H54 (cell line): ENCODE data around the gene DLD.
"Not testable (repeated sequence)": the region's sequence is repeated elsewhere in the genome, so short reads cannot be mapped to it uniquely, and the experiment has no call there.

Experiments
- DNase-seq: peaks from one replicate; pipeline ENCODE4 v3.0.0; 2011; ENCODE audit warnings: low spot score, mixed read lengths; ENCODE audit not compliant: insufficient read length
- FAIRE-seq: peaks from 3 replicates; lab custom pipeline; 2011; peaks lifted over from hg19 to GRCh38; lab: Jason Lieb, UNC
- POLR2A ChIP-seq: IDR thresholded peaks from 2 replicates; pipeline ENCODE4 v1.6.1; 2011; ENCODE audit warnings: low read depth, mild to moderate bottlenecking, low read length

Gene DLD

DNA sequence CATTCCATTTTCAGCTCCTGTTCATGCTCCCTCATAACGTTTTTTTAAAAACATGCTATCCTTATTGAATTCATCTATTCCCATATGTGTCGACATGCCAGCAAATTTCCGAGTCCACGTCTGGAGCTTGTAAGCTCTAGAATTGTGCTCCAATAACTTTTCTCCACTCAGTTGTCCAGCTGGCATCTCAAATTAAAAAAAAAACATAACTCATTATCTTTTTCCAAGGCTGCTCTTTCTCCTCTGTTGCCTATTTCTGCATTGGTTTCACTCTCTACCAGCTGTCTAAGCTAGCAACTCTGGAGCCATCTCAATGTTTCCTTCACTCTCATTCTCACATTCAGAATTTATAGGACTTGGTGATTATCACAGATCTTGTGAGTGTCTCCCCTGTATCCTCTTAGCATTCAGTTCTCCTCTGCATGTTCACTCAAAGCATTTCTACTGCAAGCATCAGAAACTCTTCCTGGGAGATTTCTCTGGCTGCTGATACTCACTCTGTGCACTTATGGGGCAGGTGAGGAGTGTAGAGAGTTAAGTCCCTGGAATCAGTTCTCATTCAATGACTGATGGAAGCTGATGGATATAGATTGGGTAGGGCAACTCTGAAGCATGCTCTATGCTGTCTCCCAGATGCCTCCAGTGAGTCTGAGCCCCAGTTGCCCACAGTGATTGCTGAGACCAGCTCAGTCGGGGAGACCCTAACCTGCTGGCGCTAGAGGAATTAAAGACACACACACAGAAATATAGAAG, 6.7 kb upstream of the DLD start:
- FAIRE-seq (no peak), DNase-seq (no peak)
- no peak for TF ChIP-seq POLR2A

GRCh38 chr7:107887827-107888226, 3.2 kb upstream of the DLD start:
- not testable (repeated sequence) for FAIRE-seq, DNase-seq

DNA sequence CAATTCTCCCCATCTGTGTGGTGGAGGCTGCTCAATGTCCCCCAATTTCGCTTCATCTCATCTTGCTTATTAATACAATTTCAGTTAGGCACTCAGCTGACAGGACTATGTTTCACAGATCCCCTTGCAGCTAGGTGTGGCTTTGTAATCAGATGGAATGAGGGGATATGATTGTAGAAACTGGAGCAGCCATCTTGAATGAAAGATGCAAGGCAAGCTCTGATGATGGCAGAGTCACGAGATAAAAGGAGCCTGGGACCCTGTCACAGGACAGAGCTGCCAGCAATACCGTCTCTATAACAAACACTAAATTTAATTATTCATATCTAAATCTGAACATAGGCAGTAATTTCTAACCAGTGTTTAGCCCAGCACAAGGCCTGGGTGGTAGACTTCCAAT, 991 bp upstream of the DLD start:
- no peak for DNase-seq
- TF ChIP-seq POLR2A = no peak
- FAIRE-seq = no peak

- no peak for DNase-seq
- no peak for TF ChIP-seq POLR2A
- no peak for FAIRE-seq
Measured at GRCh38 chr7:107890493-107890961, 456 bp upstream of the DLD start.

DNA sequence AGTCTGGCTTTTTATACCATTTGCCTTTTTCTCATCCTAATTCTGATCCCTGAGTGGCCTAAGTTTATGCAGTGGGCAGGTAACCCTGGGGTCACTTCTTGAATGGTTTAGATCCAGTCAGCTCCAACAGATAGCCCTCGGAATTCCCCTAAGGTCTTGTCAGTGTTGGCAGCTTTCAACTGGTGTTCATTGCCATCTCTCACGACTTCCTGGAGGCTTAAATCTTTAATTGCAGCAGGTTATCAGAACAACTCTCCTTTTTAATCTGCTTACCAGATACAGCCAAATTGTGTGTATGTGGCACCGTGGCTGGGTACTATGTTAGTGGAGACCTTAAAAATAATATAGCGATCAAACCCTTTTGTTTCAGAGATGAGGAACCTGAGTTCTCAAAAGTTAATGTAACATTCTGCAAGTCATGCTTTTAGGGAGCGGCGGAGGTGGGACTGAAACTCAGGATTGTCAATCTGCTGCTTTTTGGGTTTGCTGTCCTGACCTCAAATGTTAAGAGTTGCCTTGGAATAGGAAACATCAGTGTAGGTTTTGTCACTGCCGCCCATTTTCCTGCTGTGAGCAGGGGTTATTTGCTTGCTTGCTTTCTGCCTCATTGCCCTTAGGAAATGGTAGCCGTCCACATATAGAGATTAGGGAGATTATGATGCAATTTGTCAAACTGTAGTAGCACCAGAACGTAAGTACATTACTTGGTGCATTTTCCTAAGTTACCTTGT, 818 bp downstream of the DLD start:
- DNase-seq (no peak), FAIRE-seq (no peak)
- no peak for TF ChIP-seq POLR2A

- not testable (repeated sequence) for FAIRE-seq, DNase-seq
Measured at GRCh38 chr7:107892367-107892741, 1.4 kb downstream of the DLD start.

DNA sequence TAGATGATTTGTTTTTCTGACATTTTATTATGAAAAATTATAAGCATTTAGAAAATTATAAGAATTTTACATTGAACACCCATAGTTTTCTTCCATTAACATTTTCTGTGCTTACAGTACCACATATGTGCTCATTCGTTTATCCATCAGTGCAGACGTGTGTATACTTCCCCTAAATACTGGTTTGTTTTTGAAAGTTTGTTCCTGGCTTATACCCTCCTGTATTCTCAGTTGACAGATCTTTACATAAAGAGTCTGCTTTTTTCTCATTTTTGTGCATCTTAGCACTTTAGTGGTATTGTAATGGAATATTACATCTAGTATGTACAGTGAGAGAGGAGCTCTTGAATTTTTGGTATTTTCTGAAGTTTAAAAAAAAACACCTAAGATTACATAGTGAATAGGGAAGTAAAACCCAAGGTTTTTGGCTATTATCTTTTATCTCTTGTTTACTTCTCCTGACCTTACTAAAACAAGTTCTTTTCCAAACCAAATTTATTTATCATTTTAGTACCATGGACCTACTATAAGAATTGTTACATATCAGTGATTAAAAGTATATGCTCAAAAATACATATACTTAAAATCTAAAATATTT, 8.1 kb downstream of the DLD start:
- DNase-seq (no peak), FAIRE-seq (no peak)
- TF ChIP-seq POLR2A = no peak

DNA sequence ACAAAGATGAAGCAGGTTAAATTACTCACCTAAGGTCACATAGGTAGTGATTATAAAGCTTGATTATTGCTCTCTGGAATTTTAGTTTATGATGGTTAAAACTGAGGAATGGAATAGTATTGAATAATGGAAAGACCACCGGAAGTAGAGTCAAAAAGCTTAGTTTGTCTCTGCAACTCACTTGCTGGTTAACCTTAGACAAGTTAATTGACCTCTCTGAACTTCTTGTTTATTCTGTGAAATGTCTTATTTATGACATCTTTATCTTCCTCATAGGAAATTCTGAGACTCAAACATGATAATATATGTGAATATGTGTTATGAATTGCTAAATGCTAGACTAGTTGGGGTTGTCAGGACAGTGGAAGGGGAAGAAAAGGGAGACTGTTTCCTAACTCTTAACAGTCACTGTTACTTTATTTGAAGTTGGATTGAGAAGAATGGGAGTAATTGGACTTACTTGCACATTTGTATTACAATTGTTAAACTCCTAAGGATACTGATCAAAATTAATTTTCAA, 9.6 kb downstream of the DLD start:
- DNase-seq = no peak
- peak; percentile 68 for FAIRE-seq
- TF ChIP-seq POLR2A = no peak

GRCh38 chr7:107902381-107902780, 11.4 kb downstream of the DLD start:
- DNase-seq = no peak
- FAIRE-seq = peak; percentile 57
- TF ChIP-seq POLR2A = no peak

DNA sequence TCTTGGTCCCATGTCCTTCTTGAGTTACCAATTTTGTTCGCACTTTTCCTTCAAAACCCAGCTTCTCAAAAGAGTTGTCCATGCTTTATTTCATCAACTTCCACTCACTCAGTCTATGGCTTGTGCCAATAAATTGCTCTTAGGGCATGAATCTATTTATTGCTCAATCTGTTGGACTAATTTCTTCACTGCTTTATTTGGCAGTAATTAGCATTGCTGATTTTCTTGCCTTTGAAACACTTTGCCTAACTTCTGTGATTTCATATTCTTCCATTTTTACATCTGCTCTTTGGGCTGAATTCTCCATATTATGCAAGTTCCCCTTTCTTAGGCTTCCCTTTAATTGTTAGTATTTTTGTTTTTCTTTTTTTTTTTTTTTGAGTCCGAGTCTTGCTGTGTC, 16.8 kb downstream of the DLD start:
- DNase-seq (no peak), FAIRE-seq (no peak)
- no peak for TF ChIP-seq POLR2A

- DNase-seq = no peak
- no peak for TF ChIP-seq POLR2A
- FAIRE-seq = no peak
Measured at GRCh38 chr7:107909445-107909844, 18.5 kb downstream of the DLD start.

GRCh38 chr7:107911981-107912380, 21.0 kb downstream of the DLD start:
- no peak for TF ChIP-seq POLR2A
- no peak for FAIRE-seq
- no peak for DNase-seq

DNA sequence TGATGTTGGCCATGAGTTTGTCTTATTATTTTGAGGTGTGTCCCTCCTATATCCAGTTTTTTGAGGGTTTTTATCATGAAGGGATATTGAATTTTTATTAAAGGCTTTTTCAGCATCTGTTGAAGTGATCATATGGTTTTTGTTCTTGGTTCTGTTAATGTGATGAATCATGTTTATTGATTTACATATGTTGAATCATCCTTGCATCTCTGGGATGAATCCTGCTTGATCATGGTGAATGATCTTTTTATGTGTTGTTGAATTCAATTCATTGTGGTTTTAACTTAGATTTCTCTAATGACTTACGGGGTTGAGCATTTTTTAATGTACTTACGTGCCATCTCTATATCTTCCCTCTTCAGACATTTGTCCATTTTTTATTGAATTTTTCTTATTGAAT, 22.9 kb downstream of the DLD start:
- FAIRE-seq (peak; percentile 86), DNase-seq (no peak)

DNA sequence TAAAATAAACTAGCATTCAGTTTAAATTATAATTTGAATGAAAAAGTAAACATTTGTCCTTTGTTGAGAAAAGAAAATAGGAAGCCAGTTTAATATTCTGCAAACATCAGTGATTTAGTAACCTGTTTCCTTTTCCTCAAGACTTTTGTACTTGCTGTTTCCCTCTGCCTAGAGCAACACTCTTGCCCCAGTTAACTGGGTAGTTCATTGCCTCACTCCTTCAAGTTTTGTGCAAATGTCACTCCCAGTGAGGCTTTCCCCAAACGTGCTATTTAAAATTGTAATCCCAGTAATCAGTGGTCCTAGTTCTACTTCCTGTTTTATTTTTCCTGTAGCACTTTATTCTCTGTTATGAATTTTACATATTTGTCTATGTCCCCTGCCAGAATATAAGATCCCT, 23.8 kb downstream of the DLD start:
- no peak for DNase-seq
- no peak for TF ChIP-seq POLR2A

More for the DNA sequence above, 22.9 kb downstream of the DLD start:
- no peak for TF ChIP-seq POLR2A

More for the DNA sequence above, 23.8 kb downstream of the DLD start:
- FAIRE-seq = no peak
